ENCODE results near the gene PID1.

PID1 gene

DNA sequence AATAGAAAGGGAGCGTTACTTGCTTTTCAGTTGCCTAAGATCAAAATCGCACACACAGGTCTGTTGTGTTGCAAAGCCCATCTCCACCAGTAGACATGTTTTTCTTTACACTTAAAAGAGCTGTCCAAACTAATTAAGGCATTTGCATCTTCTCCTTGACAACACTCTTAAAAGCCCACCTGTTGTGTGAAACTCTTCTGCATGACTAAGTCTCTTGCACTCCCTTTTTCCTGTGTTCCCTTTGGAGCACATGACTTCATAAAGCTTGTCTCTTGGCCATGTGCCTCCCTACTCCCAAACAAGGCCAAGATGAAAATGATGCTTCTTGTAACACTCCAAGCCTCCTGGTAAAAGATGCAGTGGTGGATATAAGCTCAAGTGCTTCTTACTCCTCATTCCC, 26.1 kb downstream of the PID1 start:
- Histone ChIP-seq H3K36me3 (ENCODE audit: insufficient read depth) (no peaks in the 10 kb centered on the region), H2AFZ (ENCODE audit: low read depth) (no peak overlapping the region), H3K4me1 (ENCODE audit: low read depth, poor library complexity, severe bottlenecking) (no peaks in the 10 kb centered on the region), H3K79me2 (ENCODE audit: insufficient read depth, low read depth) (no peaks in the 10 kb centered on the region), H3K27me3 (ENCODE audit: insufficient read depth, low read depth) (no peaks in the 10 kb centered on the region), H3K4me3 (IDR thresholded peaks at IDR 0.05; ENCODE audit: insufficient read depth, low read depth, low read length) (no peak overlapping the region), H3K4me2 (no peak overlapping the region), H3K27ac (no peak overlapping the region), H4K20me1 (ENCODE audit: insufficient read depth) (no peaks in the 10 kb centered on the region), H3K9ac (no peak overlapping the region)
- TF ChIP-seq, protein P1, sequence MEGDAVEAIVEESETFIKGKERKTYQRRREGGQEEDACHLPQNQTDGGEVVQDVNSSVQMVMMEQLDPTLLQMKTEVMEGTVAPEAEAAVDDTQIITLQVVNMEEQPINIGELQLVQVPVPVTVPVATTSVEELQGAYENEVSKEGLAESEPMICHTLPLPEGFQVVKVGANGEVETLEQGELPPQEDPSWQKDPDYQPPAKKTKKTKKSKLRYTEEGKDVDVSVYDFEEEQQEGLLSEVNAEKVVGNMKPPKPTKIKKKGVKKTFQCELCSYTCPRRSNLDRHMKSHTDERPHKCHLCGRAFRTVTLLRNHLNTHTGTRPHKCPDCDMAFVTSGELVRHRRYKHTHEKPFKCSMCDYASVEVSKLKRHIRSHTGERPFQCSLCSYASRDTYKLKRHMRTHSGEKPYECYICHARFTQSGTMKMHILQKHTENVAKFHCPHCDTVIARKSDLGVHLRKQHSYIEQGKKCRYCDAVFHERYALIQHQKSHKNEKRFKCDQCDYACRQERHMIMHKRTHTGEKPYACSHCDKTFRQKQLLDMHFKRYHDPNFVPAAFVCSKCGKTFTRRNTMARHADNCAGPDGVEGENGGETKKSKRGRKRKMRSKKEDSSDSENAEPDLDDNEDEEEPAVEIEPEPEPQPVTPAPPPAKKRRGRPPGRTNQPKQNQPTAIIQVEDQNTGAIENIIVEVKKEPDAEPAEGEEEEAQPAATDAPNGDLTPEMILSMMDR (conservative IDR thresholded peaks at IDR 0.05; ENCODE audit: low read depth, low read length): no peak

DNA sequence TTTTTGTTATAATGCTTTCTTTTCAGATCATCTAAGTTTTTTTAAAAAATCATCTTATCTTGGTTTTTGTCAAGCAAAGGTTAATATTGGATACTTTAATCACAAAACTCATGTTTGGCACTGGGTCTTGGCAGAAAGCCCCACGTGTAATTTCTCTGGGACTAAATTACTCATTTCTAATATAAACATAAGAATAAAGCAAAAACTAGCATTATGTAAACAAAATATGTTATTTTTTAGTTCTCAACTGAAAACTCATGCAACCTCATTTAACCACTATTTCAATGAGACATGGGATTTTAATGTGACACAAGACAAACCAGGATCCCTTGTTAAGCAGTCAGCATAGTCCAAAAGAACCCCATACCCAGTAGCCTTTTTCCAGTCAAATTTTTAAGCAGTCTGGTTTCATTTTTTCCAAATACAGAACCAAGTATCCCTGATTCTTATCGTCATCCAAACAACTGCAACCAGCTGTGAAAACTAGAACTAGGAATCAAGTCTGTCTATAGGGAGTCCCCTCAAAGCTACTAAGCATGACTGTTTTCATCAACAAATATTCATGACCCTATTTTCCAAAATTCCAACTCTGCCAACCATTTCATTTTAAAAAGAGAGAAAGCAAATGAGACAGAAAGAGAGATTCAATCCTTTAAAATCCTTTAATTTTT, 27.1 kb downstream of the PID1 start:
- TF ChIP-seq, protein P1 (conservative IDR thresholded peaks at IDR 0.05; ENCODE audit: low read depth, low read length): no peak
- H4K20me1 ChIP-seq (ENCODE audit: insufficient read depth): no peaks in the 10 kb centered on the region
- H3K4me3 ChIP-seq (IDR thresholded peaks at IDR 0.05; ENCODE audit: insufficient read depth, low read depth, low read length): no peak overlapping the region
- no peak overlapping the region for H3K4me2 ChIP-seq
- no peaks in the 10 kb centered on the region for H3K36me3 ChIP-seq (ENCODE audit: insufficient read depth)
- no peak overlapping the region for H3K27ac ChIP-seq
- H3K79me2 ChIP-seq (ENCODE audit: insufficient read depth, low read depth): no peaks in the 10 kb centered on the region
- no peak overlapping the region for H3K9ac ChIP-seq
- H2AFZ ChIP-seq (ENCODE audit: low read depth): no peak overlapping the region
- no peaks in the 10 kb centered on the region for H3K4me1 ChIP-seq (ENCODE audit: low read depth, poor library complexity, severe bottlenecking)
- H3K27me3 ChIP-seq (ENCODE audit: insufficient read depth, low read depth): no peaks in the 10 kb centered on the region

DNA sequence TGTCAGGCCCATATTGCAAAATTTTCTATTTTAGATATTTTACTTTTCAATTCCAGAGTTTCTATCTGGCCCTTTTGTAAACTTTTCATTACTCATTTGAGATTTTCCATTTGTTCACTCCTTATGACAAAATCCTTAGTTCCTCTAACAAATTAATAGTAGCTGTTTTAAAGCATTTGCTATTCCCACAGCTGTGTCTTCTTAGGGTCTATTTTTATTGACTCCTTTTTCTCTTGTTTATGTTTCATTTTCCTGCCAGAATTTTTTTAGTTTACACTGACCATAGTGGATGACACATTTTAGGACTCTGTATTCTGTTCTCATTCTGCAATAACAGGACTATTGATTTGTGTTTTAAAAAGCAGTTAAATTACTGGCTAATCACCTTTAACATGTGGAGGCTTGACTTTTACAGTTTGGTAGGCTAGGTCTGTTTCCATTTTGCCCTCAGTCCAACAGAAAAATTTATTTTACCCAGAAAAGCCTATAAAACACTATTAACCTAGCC, 30.0 kb downstream of the PID1 start:
- Histone ChIP-seq H2AFZ (ENCODE audit: low read depth) (no peak overlapping the region), H3K36me3 (ENCODE audit: insufficient read depth) (no peaks in the 10 kb centered on the region), H3K79me2 (ENCODE audit: insufficient read depth, low read depth) (no peaks in the 10 kb centered on the region), H4K20me1 (ENCODE audit: insufficient read depth) (no peaks in the 10 kb centered on the region), H3K4me1 (ENCODE audit: low read depth, poor library complexity, severe bottlenecking) (no peaks in the 10 kb centered on the region), H3K27ac (no peak overlapping the region), H3K9ac (no peak overlapping the region), H3K4me2 (no peak overlapping the region), H3K27me3 (ENCODE audit: insufficient read depth, low read depth) (no peaks in the 10 kb centered on the region), H3K4me3 (IDR thresholded peaks at IDR 0.05; ENCODE audit: insufficient read depth, low read depth, low read length) (no peak overlapping the region)
- TF ChIP-seq, protein P1 (conservative IDR thresholded peaks at IDR 0.05; ENCODE audit: low read depth, low read length): no peak

DNA sequence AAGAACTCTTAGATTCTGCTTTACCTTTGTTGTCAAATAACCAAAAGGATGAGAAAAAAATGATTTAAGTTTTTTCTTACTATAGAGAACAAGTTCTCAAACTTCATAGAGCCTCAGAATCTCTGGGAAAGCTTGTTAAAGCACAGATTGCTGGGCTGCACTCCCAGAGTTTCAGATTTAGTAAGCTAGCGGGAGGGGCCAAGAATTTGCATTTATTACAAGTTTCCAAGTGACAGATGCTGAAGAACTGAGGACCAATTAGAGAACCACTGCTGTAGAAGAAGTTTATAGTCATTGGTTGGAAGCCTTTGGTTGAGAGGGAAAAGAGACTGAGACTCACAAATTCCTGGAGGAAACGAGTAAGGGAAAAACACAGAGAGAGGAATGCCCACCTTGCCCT, 32.1 kb downstream of the PID1 start:
- Histone ChIP-seq H3K36me3 (ENCODE audit: insufficient read depth) (no peaks in the 10 kb centered on the region), H2AFZ (ENCODE audit: low read depth) (no peak overlapping the region), H3K4me2 (no peak overlapping the region), H4K20me1 (ENCODE audit: insufficient read depth) (no peaks in the 10 kb centered on the region), H3K27ac (no peak overlapping the region), H3K79me2 (ENCODE audit: insufficient read depth, low read depth) (no peaks in the 10 kb centered on the region), H3K4me1 (ENCODE audit: low read depth, poor library complexity, severe bottlenecking) (no peaks in the 10 kb centered on the region), H3K4me3 (IDR thresholded peaks at IDR 0.05; ENCODE audit: insufficient read depth, low read depth, low read length) (no peak overlapping the region), H3K9ac (no peak overlapping the region), H3K27me3 (ENCODE audit: insufficient read depth, low read depth) (no peaks in the 10 kb centered on the region)
- TF ChIP-seq, protein P1 (conservative IDR thresholded peaks at IDR 0.05; ENCODE audit: low read depth, low read length): no peak
